Measurements from ENCODE around the gene STEAP1B.
A peak's percentile ranks its signal among the peaks of the same experiment; 100 is the strongest.
"Not testable (repeated sequence)": the region's sequence is repeated elsewhere in the genome, so short reads cannot be mapped to it uniquely, and the experiment has no call there.

The STEAP1B gene

GRCh38 chr7:22496296-22496888 is 3.6 kb downstream of the STEAP1B start:
- DNase-seq, result not testable (repeated sequence)

- not testable (repeated sequence) for DNase-seq
Observed at GRCh38 chr7:22493160-22493925, 6.6 kb downstream of the STEAP1B start.

- DNase-seq, result peak; percentile 79
Observed at GRCh38 chr7:22488643-22489462, 11.1 kb downstream of the STEAP1B start.

- DNase-seq, result no peak
Observed at GRCh38 chr7:22487978-22488642, 11.9 kb downstream of the STEAP1B start.

- DNase-seq, result no peak
Observed at GRCh38 chr7:22486597-22486996, 13.4 kb downstream of the STEAP1B start.

GRCh38 chr7:22485189-22485588 is 14.8 kb downstream of the STEAP1B start:
- no peak for DNase-seq

DNA sequence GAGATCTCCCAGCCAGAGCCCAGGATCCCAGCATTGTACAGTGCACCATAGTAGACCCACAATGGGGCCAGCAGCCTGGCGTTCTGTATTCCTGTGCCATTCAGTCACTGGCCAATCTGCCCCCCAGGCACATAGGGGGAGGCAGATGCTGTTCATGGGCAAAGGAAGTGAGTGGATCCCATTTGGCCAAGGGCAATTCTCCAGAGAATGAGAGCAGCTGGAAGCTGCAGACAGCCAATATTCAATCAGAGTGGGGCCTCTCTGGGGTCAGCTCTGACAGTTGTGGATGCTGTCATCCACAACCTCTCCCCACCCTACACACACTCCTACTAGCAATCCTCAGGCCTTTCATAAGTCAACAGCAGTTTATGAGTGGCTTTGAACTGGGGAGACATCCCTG is 17.5 kb downstream of the STEAP1B start:
- no peak for DNase-seq

GRCh38 chr7:22481726-22482125 is 18.3 kb downstream of the STEAP1B start:
- DNase-seq, result peak; percentile 43

DNA sequence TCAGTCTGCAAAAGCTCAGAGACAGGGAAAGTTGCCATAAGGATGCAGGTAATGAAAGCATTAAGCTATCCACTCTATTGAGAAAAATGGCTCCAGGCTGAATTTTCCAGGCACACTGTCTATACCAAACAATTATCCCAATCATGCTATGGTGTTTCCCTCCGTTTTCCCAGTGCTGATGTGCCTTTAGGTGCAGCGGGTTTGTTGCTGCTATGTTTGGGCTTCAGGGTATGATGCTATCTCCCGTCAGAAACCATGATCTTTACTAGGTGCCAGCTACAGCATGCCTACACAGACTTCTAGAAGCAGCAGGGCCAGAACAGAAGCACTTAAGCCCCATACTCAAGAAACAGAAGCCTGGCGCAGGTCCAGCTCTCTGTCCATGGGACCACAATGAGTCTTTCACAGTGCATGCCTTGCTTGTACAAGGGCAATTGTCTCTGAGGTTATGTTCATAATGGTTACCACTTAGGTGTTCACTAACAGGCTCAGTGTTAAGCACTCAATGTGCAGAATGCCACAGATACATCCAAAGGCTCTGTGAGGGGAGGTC is 19.4 kb downstream of the STEAP1B start:
- DNase-seq, result no peak

DNA sequence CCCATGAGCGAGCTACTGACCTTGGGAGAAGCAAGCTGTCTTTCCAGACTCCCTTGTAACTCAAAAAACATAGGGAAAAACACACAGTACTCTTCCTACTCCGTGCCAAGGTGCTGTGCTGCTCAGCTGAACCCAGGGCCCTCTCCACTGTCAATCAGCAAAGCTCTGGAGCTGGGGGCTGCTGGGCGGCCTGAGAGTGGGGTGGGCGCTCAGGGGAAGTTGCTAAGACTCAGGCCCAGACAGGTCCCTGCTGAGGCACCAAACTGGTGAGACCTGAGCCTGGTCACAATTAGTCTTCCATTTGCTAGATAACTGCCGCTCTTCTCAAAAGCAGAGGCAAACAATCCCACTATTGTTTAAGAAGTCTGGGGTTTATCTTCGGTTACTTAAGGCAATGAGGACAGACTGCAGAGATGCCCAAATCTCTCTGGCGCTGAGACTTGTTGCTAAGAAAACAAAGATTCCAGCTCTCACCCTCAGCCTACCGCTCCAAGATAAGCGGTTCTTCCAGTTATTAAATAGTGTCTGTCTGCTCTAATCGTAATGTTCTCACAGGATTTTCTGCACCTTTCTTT is 22.0 kb downstream of the STEAP1B start:
- no peak for DNase-seq

- DNase-seq, result no peak
Observed at GRCh38 chr7:22477262-22477661, 22.7 kb downstream of the STEAP1B start.

- no peak for DNase-seq
Observed at GRCh38 chr7:22476824-22477223, 23.2 kb downstream of the STEAP1B start.

DNA sequence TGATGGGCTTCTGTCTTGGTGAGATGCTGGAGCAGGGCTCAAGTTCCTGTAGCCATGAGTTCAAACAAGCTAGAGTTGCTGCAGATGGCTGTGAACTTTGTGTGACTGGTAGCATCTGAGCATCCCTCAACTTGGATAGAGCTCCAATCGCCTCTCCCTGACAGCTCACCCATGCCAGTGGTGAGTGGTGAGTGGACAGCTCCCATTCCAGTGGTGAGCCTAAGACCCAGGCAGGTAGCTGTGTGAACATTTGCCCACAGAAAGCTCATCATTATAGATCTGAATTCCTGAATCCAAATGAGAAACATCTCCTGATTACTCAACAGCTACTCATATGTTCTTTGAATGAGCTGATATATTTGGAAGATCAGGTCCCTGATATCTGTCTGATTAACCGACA is 25.3 kb downstream of the STEAP1B start:
- no peak for DNase-seq

DNA sequence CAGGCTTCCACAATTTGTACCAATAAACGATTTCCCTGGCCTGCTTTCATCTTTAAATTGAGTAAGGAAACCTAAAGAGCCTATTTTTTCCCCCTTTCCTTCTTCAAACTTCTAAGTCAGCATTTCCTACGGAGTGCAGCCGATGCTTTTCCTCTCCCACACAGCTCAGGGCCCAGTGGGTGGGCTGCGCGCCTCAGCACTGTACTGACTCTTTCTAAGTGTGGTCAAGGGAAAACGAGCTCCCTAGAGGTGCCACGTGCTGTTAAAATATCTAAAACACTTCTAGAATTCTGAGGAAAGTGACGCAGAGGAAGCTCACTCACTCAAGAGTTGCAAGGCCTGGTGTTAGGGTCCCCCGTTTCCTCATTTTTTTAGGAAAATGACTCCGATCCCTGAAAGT is 29.0 kb downstream of the STEAP1B start:
- no peak for DNase-seq

GRCh38 chr7:22469371-22470143 is 30.4 kb downstream of the STEAP1B start:
- DNase-seq, result no peak

GRCh38 chr7:22468609-22469008 is 31.4 kb downstream of the STEAP1B start:
- no peak for DNase-seq

GRCh38 chr7:22464299-22464698 is 35.7 kb downstream of the STEAP1B start:
- DNase-seq, result no peak

DNA sequence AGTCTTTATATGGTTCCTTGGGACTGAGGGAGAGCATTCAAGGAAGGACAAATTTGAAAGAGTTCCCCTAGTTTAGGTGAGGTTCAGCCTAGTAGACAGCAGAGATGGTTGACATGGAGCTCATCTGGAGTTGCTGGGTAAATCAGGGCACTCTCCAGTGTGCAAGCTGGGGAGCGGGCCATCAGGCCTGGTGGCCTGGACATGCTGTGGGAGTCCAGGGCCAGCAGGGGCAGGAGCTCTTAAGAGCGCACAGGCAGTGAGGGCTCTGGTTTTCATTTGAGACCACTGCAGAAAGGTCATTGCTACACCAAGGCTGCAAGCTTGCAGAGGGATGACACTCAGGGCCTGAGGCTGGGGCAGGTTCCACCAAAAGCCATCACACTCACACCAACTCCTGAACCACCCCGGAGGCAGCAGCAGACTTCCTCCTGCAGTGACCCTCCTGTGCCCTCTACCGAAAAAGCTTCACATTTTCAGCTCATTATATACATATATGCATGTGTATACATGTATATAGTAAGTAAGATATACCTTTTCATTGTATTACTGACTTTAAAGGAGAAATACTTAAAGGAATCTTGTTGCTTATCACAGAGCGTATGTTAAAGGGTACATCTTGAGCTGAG is 39.5 kb downstream of the STEAP1B start:
- no peak for DNase-seq

- DNase-seq, result no peak
Observed at GRCh38 chr7:22457471-22457870, 42.5 kb downstream of the STEAP1B start.

GRCh38 chr7:22454446-22454845 is 45.5 kb downstream of the STEAP1B start:
- DNase-seq, result no peak

GRCh38 chr7:22452960-22453558 is 46.9 kb downstream of the STEAP1B start:
- no peak for DNase-seq

Measured in suppressor macrophage treated with lipopolysaccharide for 4 hours (primary cell).